Testis (tissue), 2 donors: ENCODE results near the gene E2F3.

ENCODE experiments used
- POLR2A ChIP-seq: fragments of 450-650 bp; IDR thresholded peaks from one replicate; pipeline ENCODE4 v1.6.1; 2017; ENCODE audit warnings: antibody characterized with exemption, mild to moderate bottlenecking, moderate library complexity
- TF ChIP-seq, protein P1 (sequence below), 3 experiments: fragments of 450-650 bp in 2 of 3; fragments of 200-600 bp in 1 of 3; sonication (generic) in 1 of 3; IDR thresholded peaks; one replicate each; pipeline ENCODE4 v1.5.1; 2016 to 2019; ENCODE audit warnings: antibody characterized with exemption in 3 of 3, mild to moderate bottlenecking in 2 of 3, moderate library complexity in 1 of 3

DNA sequence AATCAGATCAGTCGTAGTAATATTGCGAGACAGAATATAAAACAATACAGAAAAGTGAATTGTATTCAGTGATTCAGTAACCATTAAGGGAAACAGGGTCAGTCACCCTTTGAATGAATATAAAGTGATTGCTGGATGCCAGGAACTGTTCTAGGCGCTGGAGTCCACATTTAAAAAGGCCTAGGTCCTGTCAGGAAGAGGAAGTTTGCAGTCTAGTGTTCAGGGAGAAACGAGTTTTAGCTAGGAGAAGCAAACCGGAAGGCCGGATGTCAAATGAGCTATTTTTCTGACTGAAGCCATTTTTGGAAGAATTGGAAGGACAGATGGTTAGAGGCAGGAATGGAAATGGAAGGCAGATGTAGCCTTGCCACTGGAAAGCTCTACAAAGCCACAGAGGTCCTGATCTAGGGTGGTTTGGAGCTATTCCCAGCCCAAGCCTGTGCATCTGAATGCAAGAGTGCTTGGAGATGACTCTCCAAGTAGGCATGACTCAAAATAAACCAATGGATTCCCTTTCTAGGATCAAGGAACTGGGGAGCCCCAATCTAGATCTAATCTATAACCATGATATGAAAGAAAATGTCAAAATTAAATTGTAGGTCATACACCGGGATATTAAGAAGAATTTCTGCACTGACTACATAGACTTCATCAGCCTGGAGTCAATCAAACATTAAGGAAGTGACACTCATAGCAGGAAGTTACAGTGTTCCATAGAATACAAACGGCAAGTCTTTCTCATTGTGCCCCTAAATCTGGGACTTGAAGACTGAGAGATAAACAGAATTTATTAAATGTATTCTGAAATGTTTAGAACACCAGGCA, 95.7 kb downstream of the E2F3 start:
- TF ChIP-seq, protein P1, sequence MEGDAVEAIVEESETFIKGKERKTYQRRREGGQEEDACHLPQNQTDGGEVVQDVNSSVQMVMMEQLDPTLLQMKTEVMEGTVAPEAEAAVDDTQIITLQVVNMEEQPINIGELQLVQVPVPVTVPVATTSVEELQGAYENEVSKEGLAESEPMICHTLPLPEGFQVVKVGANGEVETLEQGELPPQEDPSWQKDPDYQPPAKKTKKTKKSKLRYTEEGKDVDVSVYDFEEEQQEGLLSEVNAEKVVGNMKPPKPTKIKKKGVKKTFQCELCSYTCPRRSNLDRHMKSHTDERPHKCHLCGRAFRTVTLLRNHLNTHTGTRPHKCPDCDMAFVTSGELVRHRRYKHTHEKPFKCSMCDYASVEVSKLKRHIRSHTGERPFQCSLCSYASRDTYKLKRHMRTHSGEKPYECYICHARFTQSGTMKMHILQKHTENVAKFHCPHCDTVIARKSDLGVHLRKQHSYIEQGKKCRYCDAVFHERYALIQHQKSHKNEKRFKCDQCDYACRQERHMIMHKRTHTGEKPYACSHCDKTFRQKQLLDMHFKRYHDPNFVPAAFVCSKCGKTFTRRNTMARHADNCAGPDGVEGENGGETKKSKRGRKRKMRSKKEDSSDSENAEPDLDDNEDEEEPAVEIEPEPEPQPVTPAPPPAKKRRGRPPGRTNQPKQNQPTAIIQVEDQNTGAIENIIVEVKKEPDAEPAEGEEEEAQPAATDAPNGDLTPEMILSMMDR (IDR thresholded peaks at IDR 0.05): no peak
- TF ChIP-seq POLR2A: no peak
